Stimulated activated CD4-positive, alpha-beta T cell treated with anti-CD3 and anti-CD28 coated beads, Interleukin-4, amount 100 ng/mL, for 1 hour (primary cell): ENCODE data around the gene GJB1.
A peak's percentile ranks its signal among the peaks of the same experiment; 100 is the strongest.

Experiments used
- DNase-seq: peaks from one replicate; pipeline ENCODE4 v3.0.0-alpha.2; 2020

Gene GJB1

GRCh38 chrX:71215338-71215912 is 7.6 kb upstream of the GJB1 start:
- no peak for DNase-seq

DNA sequence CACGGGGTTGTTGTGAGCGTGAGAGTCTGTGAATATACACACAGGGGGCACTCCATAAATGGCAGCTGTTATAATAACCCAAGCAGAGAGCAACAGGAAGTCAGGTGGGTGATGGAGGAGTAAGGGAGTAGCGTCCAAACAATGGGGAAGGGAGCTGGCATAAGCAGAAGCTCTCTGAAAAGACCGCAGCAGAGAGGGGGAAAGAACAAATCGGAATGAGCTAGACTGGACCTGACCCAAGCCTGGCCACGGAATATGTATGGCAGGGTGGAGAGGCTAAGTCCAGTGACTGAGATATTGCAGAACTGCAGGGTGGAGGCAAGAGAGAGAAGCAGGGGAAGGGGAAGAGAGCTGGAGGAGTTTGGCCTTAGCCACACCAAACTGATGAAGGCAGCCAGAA is 6.5 kb upstream of the GJB1 start:
- DNase-seq: no peak

GRCh38 chrX:71217298-71217697 is 5.7 kb upstream of the GJB1 start:
- DNase-seq: no peak

- DNase-seq: no peak
Measured at GRCh38 chrX:71221145-71221544, 1.9 kb upstream of the GJB1 start.

GRCh38 chrX:71224098-71224708 is 1.2 kb downstream of the GJB1 start:
- no peak for DNase-seq

DNA sequence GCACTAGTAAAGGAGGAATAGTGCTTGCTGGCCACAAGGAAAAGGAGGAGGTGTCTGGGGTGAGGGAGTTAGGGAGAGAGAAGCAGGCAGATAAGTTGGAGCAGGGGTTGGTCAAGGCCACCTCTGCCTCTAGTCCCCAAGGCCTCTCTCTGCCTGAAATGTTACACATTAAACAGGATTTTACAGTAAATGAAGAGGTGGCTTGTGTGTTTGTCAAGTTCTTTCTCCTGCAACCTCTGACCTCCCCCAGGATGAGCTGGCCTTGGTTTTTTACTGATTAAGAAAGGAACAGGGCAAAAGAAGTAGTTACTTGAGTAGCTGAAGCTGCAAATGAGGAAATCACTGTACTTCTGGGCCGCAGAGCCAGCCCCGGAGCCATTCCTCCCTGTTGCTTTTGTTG is 2.0 kb downstream of the GJB1 start:
- DNase-seq: no peak

- DNase-seq: no peak
Measured at GRCh38 chrX:71225676-71226075, 2.7 kb downstream of the GJB1 start.

DNA sequence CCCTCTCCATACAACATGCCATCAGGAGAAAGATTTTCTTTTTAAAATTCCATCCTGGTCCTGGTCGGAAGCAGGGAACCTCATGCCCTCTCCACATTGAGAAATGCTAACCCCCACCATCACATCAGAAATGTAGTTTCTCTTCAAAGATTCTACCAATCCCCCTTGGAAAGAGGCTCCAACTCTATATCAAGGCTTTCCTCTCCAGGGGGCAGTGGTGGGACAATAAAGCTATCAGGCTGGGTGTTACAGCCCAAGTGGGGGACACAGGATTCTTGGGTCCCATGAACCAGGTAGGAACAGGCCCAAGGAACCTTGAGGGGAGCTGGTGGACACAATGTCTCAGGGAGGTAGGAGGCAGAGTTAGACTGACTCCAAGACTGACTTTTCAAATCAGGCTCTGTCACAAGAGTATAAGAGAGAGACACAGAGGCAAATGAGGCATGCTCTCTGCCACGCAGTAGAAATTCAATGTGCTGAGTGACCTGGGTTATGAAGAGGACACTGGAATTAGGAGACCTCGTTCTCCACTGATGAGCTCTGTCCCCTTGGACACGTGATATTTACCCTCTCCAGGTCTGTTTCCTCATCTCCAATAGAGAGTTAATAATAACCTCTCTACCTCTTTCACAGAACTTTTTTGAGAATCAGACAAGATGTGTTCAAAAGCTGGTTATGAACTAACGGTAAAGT is 4.5 kb downstream of the GJB1 start:
- DNase-seq: no peak

GRCh38 chrX:71228063-71228642 is 5.1 kb downstream of the GJB1 start:
- no peak for DNase-seq

GRCh38 chrX:71235482-71235881 is 12.5 kb downstream of the GJB1 start:
- DNase-seq: no peak

- DNase-seq: no peak
Measured at GRCh38 chrX:71236836-71237235, 13.8 kb downstream of the GJB1 start.

- DNase-seq: no peak
Measured at GRCh38 chrX:71239781-71240180, 16.8 kb downstream of the GJB1 start.

DNA sequence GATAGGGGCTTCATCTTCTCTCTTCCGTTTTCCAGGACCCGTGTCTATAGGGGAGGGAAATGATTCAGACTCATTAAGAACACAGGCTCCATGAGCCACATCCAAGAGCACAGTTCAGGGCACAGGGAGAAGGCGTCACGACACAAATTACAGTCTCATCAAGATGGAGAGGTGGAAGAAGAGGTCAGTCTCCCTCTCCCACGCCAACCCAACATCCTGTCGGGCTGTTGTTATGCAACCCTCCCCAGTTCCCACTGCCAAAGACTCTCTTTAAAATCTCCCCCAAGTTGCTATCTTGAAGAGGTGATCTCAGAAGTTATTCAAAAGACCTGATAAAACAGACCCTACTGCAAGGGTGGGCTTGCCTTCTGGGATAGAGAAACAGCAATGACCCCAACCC is 18.3 kb downstream of the GJB1 start:
- no peak for DNase-seq

GRCh38 chrX:71244359-71245128 is 21.5 kb downstream of the GJB1 start:
- no peak for DNase-seq

DNA sequence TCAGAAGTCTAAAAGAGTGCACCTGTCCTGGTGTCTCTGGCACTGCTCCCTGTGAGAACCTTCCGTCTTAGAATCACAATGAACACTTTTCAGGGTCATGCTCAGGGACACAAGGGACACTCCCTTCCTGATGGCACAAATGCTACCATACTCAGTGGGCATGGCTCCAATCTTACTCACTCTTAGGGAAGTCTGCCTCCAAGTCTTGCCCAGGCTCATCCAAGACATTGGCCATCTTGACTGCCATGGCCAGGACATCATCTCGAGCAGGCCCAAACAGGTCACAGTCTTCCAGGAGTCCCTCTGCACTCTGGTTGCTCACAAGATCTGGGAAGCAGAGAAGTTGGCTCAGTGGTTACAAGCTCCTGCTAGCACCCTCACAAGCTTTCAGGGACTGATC is 22.1 kb downstream of the GJB1 start:
- DNase-seq: no peak

DNA sequence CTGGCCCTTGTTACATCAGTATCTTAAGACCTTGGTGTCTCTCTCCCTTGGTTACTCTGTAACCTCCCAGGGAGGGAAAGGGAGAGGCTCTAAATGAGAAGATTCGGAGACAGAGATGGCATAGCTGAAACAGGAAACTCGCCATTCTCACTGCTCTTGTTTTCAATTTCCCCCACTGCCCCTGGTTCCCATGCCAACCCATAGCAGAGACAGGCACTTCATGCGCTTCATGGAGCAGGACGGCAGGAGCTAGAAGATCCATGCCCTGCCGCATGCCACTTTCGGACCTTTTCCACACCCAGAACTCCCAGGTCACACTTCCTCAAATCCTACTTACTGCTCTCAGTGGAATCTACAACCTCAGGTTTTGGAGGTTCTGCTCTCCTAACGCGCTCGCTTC is 27.8 kb downstream of the GJB1 start:
- DNase-seq: no peak

GRCh38 chrX:71251466-71251973 is 28.5 kb downstream of the GJB1 start:
- peak; percentile 30 for DNase-seq

- no peak for DNase-seq
Measured at GRCh38 chrX:71252221-71252620, 29.2 kb downstream of the GJB1 start.

- DNase-seq: peak; percentile 13
Measured at GRCh38 chrX:71253253-71254091, 30.4 kb downstream of the GJB1 start.

GRCh38 chrX:71254092-71254963 is 31.3 kb downstream of the GJB1 start, which contains the start of gene ZMYM3:
Gene ZMYM3, minus strand, starts transcription at chrX:71254140. Its CDS starts 885 bp downstream, at chrX:71253255.
- peak; percentile 77 for DNase-seq

GRCh38 chrX:71256051-71256450 is 33.0 kb downstream of the GJB1 start:
- DNase-seq: no peak
